Neural crest cell (in vitro differentiated cells): Measurements from ENCODE around the gene LCTL. TPM values are rescaled to one million over a fixed set of nuclear protein-coding genes. Genes with fewer than 3 reads are reported as not detected.
A peak's percentile ranks its signal among the peaks of the same experiment; 100 is the strongest.

Experiments
- DNase-seq: peaks from one replicate; pipeline ENCODE4 v3.0.0; 2021; ENCODE audit warnings: low read depth, mixed read lengths, low spot score
- H3K27ac Mint-ChIP-seq: one replicate; pipeline ENCODE4 v1.8.0; 2021; ENCODE audit warnings: mild to moderate bottlenecking, mixed read lengths; ENCODE audit not compliant: unreplicated experiment
- H3K27me3 Mint-ChIP-seq: 2 replicates; pipeline ENCODE4 v1.8.0; 2021; ENCODE audit warnings: low read depth, mild to moderate bottlenecking, mixed read lengths
- H3K36me3 Mint-ChIP-seq: 2 replicates; pipeline ENCODE4 v1.8.0; 2021; ENCODE audit warnings: low read depth, mild to moderate bottlenecking, mixed read lengths
- H3K4me1 Mint-ChIP-seq: 2 replicates; pipeline ENCODE4 v1.8.0; 2021; ENCODE audit warnings: mixed read lengths
- H3K4me3 Mint-ChIP-seq: one replicate; pipeline ENCODE4 v1.8.0; 2021; ENCODE audit warnings: mild to moderate bottlenecking, mixed read lengths
- H3K9me3 Mint-ChIP-seq: 2 replicates; pipeline ENCODE4 v1.8.0; 2021; ENCODE audit warnings: mixed read lengths
- long read RNA-seq: library from polyadenylated mRNA; unstranded; transcript quantifications from one replicate; pipeline ENCODE4 v2.0.0, GENCODE V29; 2020
- total RNA-seq: library from RNA; stranded (reverse); gene quantifications from 2 replicates; pipeline ENCODE4 v1.2.1, GENCODE V29; 2021
- TF ChIP-seq, protein P1 (sequence below): fragments of 200-600 bp; sonication (generic); conservative IDR thresholded peaks from 2 replicates; pipeline ENCODE4 v1.5.0; 2021; ENCODE audit warnings: antibody characterized with exemption, mild to moderate bottlenecking

The LCTL gene, protein sequence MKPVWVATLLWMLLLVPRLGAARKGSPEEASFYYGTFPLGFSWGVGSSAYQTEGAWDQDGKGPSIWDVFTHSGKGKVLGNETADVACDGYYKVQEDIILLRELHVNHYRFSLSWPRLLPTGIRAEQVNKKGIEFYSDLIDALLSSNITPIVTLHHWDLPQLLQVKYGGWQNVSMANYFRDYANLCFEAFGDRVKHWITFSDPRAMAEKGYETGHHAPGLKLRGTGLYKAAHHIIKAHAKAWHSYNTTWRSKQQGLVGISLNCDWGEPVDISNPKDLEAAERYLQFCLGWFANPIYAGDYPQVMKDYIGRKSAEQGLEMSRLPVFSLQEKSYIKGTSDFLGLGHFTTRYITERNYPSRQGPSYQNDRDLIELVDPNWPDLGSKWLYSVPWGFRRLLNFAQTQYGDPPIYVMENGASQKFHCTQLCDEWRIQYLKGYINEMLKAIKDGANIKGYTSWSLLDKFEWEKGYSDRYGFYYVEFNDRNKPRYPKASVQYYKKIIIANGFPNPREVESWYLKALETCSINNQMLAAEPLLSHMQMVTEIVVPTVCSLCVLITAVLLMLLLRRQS
- total RNA-seq = 2.1 and 2.7 TPM in 2 replicates
- long read RNA-seq, partial matches to known transcripts = 0 of 5 reads
- long read RNA-seq, other reads (novel, unspliced or antisense) = 3 of 5 reads

DNA sequence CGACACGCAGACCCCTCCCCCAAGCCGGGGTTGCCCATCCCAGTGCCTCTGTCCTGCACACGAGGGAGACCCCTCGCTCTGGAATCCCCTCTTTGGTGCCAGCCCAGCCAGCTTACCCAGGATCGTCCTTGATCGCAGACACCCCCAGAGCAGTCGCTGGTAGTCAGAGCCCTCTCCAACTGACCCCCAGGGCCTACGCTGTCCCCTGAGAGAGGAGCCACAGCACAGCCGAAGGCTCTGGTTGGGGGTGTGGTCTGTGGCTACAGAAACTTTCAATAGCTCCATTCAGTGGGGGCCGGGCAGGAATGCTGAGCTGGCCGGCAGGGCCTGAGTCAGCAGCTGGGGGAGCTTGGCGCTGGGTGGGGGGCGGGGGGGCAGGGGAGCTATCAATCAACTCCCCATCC lies at the start of gene LCTL:
Gene LCTL, minus strand, starts transcription at position 258 of the 404 bp plus-strand sequence. CDS start 633 bp downstream, outside the sequence.
- H3K27me3 Mint-ChIP-seq = no peaks in the 10 kb centered on the region
- H3K36me3 Mint-ChIP-seq = no peaks in the 10 kb centered on the region
- no peaks in the 10 kb centered on the region for H3K9me3 Mint-ChIP-seq
- peaks cover 26% of the 10 kb centered on the region for H3K4me1 Mint-ChIP-seq
- peak within 1 kb of the TSS; percentile 88 for H3K27ac Mint-ChIP-seq
- DNase-seq = peak; percentile 53
- TF ChIP-seq, protein P1, sequence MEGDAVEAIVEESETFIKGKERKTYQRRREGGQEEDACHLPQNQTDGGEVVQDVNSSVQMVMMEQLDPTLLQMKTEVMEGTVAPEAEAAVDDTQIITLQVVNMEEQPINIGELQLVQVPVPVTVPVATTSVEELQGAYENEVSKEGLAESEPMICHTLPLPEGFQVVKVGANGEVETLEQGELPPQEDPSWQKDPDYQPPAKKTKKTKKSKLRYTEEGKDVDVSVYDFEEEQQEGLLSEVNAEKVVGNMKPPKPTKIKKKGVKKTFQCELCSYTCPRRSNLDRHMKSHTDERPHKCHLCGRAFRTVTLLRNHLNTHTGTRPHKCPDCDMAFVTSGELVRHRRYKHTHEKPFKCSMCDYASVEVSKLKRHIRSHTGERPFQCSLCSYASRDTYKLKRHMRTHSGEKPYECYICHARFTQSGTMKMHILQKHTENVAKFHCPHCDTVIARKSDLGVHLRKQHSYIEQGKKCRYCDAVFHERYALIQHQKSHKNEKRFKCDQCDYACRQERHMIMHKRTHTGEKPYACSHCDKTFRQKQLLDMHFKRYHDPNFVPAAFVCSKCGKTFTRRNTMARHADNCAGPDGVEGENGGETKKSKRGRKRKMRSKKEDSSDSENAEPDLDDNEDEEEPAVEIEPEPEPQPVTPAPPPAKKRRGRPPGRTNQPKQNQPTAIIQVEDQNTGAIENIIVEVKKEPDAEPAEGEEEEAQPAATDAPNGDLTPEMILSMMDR = no peak
- peak within 1 kb of the TSS; percentile 67 for H3K4me3 Mint-ChIP-seq

DNA sequence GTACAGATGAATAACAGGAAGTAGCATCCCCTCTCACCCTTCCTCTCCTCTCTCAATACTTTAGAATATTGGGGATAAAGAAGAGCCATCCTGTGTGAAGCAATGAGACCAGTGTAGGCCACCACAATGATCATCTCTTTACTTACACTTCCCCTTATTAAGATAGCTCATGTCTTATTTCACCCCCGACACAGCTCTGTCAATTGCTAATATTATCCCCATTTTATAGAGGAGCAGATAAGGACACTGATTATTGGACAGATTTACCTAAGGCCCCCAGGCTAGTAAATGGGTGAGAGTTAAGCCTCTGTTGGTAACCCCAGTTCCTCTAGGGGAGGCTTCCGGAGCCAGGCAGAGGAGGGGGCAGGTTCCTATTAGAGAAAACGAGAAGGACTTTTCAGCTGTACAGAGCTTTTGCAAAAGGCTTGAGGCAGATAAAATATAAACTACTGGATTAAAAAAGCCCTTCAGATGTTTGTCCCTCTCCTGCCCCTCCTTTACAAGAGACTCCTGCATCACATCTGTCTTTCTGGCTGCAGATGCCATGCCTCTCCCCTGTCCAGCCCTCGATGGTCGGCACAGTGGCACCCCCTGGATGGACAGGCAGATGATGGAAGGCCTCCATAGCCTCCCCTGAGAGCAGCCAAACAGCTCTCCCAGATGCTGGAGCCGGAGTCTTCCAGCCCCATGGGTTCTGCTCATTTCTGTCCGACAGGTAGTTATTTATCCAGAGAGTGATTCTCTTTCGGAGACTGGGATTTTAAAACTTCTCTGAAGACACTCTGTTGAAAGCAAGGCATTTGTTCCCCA lies 49.4 kb upstream of the LCTL start:
- Mint-ChIP-seq H3K36me3 (no peaks in the 10 kb centered on the region), H3K4me1 (peaks cover 5% of the 10 kb centered on the region), H3K9me3 (no peaks in the 10 kb centered on the region), H3K27me3 (no peaks in the 10 kb centered on the region), H3K4me3 (no peak overlapping the region), H3K27ac (no peak overlapping the region)
- TF ChIP-seq, protein P1 = no peak
- DNase-seq = no peak

DNA sequence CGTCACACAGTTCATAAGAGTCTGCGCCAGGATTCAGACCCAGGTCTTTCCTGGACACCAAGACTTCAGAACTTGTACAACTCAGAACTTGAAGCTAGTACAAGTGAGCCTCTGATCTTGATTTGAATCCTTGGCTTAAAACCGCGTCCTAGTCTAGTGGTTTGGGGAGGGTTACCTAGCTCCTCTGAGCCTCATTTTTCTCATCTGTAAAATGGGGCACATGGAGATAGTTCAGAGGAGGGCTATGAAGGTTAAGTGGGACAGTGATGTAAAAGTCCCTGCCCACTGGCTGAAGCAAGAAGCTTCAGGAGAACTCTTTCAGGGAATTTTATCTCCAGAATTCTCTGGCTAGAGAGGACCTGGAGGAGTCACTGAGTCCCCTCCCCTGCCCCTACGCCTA lies 48.7 kb upstream of the LCTL start:
- Mint-ChIP-seq H3K36me3 (no peaks in the 10 kb centered on the region), H3K27me3 (no peaks in the 10 kb centered on the region), H3K27ac (no peak overlapping the region), H3K4me1 (peaks cover 5% of the 10 kb centered on the region), H3K4me3 (no peak overlapping the region), H3K9me3 (no peaks in the 10 kb centered on the region)
- TF ChIP-seq, protein P1 = no peak
- DNase-seq = no peak

DNA sequence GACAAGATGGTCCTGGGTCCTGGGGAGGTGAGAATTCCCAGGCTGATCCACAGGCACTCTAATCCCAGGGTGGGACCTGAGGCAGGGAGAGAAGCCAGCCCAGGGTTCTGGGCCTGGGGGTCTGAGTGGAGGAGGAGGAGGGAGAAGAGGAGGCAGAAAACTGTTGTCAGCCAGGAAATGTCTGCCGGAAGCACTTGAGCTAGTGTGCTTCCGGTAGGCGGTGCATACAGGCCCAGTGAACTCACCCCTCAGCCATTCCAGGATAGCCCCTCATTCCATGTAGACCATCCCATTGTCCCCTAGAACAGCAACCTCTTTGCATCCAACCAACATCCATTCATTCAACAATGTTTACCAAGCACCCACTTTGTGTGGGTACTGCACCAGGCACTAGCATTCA lies 47.9 kb upstream of the LCTL start:
- Mint-ChIP-seq H3K4me1 (no peaks in the 10 kb centered on the region), H3K27me3 (no peaks in the 10 kb centered on the region), H3K4me3 (no peak overlapping the region), H3K27ac (no peak overlapping the region), H3K36me3 (no peaks in the 10 kb centered on the region), H3K9me3 (no peaks in the 10 kb centered on the region)
- DNase-seq = no peak
- TF ChIP-seq, protein P1 = no peak

DNA sequence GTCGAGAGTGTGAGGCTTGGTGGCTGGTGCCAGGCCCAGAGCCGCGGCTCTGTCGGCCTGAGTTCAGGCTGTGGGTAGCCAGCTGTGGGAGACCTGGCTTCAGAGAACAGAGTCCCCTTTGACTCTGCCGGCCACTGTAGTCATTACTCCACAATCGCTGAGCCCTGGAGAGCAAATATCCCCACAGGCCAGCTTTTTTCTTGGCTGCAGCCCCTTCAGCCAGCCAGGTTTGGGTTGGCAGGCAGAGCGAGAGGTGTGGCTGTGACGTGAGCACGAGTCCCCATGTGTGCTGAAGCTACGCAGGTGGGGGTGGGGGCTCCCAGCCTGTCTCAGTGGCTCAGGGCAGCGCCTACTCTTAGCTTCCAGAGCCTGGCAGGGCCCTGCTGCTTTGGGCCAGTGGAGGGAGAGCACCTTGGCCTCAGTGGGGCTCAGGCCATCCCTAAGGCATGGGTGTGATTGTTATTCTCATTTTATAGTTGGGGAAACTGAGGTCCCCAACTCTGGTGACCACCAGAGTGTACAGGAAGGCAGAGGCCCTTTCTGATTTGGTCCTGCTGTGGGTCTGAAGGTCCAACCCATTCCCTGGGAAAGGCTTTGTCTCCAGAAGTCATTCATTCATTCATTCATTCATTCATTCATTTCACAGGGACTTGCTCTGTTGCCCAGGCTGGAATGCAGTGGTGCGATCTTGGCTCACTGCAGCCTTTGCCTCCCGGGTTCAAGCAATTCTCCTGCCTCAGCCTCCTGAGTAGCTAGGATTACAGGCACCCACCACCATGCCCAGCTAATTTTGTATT lies 45.7 kb upstream of the LCTL start:
- DNase-seq = no peak
- Mint-ChIP-seq H3K27ac (no peak overlapping the region), H3K27me3 (no peaks in the 10 kb centered on the region), H3K9me3 (no peaks in the 10 kb centered on the region), H3K4me1 (no peaks in the 10 kb centered on the region), H3K4me3 (no peak overlapping the region), H3K36me3 (no peaks in the 10 kb centered on the region)
- TF ChIP-seq, protein P1 = no peak
